K562 (cell line): ENCODE data around the gene KRT5.

Source experiments
- IRF1 ChIP-seq: sonication (generic); formaldehyde crosslinking; IDR thresholded peaks from 2 replicates; pipeline ENCODE4 v1.8.0; 2022; ENCODE audit warnings: missing genetic modification reagents, mild to moderate bottlenecking, borderline replicate concordance
- POLR2AphosphoS5 ChIP-seq: IDR thresholded peaks from 2 replicates; pipeline ENCODE4 v1.6.1; 2011; ENCODE audit warnings: mild to moderate bottlenecking, low read depth, low read length, moderate library complexity; ENCODE audit not compliant: control insufficient read depth, insufficient read depth
- SUPT5H ChIP-seq: fragments of 450-650 bp; IDR thresholded peaks from 2 replicates; pipeline ENCODE4 v1.6.1; 2016
- TCF3 ChIP-seq: sonication (generic); formaldehyde crosslinking; IDR thresholded peaks from 2 replicates; pipeline ENCODE4 v1.4.0; 2020; ENCODE audit warnings: mild to moderate bottlenecking, missing genetic modification reagents

- TF ChIP-seq SUPT5H (no peak), TCF3 (no peak), POLR2AphosphoS5 (no peak), IRF1 (CRISPR knock-in tag) (no peak)
Measured at GRCh38 chr12:52542157-52542556, 22.0 kb upstream of the KRT5 start.
